Measurements from ENCODE around the gene PER1.
A peak's percentile ranks its signal among the peaks of the same experiment; 100 is the strongest.

PER1 gene

DNA sequence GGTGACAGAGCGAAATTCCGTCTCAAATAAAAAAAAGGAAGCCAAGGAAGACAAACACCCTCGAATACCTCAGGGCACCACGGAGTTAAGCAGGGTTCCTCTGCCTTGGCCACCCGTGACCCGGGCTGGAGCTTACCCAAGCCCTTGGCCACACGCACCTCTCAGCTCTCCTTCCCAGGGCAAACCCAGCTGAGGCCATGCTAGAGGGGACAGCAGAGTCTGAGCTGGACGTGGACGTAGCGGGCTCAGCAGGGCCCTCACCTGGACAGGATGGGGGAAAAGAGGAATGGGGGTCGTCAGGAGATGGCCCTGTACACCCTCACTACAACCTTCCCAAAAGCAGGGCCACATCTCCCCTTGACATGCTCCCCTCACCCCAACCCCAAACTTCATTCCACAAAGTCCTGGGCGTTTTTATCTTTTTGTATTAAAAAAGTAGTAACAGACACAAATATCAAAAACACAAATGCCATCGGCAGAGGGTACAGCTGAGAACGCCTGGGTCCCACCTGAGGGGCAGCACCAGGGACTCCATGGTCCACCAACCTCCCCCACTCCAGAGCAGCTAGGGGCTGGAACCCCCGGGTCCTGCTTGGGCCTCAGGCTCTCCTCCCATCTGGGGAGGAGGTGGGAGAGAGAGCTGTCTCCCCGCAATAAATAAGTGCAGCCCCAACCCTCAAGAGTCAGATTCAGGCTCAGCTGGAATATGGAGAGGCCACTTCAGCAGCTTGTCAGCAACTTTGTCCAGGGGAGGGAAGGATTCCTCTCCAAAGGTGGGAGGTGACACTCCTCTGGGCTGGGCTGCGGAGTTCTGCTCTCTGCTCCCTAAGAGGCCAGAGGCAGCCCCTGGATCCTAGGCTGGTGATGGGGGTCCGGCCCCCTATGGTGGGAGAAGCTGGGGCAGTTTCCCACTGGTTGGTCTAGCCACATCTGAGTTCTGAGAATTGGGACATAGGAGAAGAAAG, 11.9 kb downstream of the PER1 start:
- no peak for DNase-seq

DNA sequence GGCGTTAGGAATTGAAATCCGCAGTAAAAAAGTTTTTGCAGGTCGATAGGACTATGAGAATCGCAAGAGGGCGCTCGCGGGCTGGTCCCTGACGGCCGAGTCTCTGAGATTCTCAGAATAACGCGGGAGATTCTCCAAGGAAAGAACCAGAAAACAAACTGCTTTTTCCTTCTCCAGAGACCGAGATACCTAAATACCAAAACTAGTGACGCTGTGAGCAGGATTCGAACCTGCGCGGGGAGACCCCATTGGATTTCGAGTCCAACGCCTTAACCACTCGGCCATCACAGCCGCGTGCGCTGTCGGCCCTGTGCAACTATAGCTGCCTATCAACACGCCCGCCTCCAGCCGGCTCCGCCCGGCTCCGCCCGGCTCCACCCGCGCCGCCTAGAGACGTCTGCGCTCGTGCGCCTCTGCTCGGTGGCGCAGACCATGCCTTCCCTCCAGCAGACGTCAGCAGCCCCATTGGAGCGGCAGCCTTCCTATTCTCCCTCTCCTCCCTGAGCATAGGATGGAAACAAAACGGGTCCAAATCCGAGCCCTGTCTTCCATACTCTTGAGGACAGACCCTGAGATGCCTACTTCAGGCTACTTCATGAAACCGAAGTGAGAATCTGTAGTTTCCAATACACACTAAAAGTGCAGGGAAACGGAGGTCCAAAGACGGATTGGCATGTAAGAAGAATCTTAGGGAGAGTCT, 13.4 kb downstream of the PER1 start:
- peak in 50 of 51 donors; percentile 60 to 98 (median 89) for DNase-seq

DNA sequence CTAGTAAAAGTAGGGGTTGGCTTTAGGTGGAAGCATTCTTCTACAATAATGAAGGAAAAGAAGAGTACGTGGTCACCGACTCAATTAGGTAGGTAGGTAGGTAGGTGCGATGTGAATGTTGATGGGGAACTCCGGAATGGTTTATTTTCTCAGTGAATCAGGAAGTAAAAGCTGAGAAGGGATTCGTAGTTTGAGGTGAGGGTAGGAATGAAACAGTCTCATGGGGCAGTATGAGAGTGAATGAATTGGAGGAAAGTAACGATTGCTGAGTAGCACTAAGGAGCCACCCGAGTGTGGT, 13.9 kb downstream of the PER1 start:
- DNase-seq, result no peak

DNA sequence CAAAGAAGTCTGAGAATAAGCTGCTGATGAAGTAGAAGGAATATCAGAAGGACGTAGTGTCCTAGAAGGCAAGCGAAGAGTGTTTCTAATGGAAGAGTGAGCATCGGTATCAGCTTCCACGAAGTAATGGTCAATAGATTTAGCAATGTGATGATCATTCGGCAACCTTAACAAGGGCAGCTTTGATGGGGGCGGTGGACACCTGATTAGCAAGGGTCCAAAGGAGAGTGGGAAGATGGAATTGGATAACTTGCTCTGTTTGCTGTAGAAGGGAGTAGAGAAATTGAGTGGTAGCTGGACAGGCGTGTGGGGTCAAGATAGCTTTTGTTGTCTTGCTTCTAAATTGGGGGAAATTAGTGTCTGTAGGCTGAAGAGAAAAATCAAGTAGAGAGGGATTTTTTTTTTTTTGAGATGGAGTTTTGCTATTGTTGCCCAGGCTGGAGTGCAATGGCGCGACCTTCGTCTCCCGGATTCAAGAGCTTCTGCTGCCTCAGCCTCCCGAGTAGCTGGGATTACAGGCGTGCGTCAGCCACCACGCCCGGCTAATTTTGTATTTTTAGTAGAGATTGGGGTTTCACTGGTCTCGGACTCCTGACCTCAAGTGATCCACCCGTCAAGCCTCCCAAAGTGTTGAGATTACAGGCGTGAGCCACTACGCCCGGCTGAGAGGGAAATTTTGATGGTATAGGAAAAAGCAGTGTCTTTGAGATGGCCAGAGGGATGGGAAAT, 14.4 kb downstream of the PER1 start:
- no peak for DNase-seq

DNA sequence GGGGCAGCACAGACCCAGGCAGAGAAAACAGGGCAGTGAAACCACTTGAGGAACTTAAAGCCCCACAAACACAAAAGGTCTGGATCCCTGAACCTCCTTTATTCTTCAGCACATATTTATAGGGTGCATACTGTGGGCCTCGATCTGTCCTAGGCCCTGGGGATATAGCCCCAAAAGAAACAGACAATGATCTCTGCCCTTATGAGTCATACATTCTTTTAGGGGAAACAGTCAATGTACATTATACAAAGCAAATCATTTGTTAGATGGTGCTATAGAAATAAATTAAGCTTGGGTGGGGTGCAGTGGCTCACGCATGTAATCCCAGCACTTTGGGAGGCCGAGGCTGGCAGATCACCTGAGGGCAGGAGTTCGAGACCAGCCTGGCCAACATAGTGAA, 18.3 kb downstream of the PER1 start:
- DNase-seq, result no peak

DNA sequence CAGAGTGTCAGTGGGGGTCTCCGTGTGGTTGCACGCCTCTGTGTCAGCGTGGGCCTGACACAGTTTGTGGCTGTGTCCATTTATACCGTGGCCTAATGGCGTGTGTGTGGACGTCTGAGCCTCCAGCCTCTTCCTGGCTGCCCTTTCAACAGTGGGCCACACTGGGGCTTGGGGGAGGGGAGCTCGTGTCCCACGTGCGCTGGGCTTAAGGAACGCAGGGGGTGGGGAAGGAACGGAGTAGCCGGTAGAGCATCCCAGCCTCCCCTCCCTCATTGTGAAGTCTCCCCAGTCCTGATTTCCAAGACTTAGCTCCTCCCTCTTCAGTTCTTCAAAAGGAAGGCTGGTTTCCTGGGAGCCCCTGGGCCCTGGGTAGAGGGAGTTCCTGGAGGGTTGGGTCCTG, 18.8 kb downstream of the PER1 start:
- DNase-seq, result no peak

DNA sequence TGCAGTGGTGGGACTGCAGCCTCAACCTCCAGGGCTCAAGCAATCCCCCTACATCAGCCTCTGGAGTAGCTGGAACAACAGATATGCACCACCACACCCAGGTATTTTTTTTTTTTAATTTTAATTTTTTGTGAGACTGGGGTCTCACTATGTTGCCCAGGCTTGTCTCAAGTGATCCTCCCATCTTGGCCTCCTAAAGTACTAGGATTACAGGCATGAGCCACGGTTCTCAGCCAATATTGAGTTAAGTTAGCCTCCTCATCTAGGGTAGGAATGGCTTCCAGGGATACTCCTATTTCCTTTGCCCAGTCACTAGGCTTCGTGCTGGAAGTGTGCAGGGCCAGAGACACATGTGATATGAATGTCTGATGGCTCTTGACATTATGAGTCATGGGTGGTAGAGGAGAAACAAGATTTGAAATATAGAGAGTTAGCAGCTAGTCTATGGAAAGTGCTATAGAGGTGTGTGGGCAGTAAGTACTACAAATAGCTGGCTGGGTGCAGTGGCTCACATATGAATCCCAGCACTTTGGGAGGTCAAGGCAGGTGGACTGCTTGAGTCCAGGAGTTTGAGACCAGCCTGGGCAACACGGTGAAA, 20.3 kb downstream of the PER1 start:
- no peak for DNase-seq

DNA sequence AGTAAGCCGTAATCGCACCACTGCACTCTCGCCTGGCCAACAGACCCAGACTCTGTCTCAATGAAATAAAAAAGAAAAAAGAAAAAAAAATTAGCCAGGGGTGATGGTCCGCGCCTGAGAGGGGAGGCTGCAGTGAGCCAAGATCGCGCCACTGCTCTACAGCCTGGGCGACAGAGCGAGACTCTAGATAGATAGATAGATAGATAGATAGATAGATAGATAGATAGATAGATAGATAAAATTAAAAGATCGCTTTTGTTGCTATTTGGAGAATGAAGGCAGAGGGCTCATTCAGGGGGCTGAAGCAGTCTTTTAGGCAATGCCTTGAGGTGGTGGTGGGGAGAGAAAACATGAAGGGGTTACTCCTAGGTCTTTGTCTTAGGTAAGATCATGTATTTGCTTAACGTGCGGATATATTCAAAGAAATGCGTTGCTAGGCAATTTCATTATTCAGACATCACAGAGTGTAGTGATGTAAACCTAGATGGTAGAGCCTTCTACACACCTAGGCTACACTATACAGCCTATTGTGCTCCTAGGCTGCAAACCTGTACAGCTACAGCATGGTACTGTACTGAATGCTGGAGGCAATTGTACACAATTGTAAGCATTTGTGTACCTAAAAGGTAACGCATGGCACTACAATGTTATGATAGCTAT, 23.9 kb downstream of the PER1 start:
- no peak for DNase-seq

DNA sequence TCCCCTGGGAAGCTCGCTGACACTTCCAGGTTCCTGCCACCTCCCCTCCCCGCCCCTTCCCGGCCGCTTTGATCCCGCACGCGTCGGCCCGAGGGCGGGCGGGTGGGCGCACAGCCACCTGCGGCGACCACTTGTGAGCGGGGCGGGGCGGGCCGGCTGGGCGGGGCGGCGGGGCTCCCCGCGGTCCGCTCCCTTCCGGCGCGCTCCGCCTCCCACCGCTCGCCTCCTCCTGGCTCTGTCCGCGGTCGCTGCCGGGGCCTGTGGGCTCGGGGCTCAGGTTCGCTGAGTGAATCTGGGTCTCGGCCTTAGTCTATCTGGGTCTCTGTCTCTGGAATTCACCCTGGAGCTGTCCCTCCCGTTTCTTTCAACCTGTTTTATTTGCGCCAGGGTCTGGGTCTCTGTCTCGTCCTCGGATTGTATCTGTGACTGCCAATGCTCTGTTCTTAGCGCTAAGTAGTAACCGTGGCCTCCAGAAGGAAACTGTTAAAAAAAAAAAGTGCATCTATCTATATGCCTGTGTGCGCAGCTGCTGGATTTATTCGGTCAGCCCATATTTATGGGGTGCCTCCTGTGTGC, 25.6 kb downstream of the PER1 start:
- peak in 14 of 51 donors; percentile 17 to 62 (median 42) for DNase-seq

DNA sequence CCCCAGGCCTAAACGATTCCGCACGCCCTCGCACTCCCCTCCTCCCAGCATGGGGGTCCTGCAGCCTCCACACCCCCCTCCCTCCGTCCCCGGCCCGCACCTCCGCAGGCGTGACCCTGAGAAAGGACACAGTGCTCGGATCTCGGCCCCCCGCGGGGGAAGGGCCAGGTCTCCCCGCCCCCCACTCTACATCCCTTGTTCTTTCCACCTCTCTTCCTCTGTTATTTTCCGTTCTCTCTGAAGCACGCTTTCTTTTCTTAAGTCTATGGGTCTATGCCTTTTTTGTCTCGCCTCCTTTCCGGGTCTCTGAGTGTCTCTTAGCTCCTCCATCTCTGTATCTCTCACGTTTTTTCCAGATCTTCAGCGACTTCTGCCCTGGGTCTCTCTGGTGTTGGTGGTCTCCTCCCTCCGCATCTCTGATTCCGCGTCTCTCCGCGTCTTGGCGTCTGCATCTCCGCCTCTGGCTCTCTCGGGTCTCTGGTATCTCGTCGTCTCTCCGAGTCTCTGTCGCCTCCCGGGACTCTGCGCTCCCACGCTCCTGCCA, 26.2 kb downstream of the PER1 start:
- peak in 3 of 51 donors; percentile 45 to 71 (median 47) for DNase-seq

DNA sequence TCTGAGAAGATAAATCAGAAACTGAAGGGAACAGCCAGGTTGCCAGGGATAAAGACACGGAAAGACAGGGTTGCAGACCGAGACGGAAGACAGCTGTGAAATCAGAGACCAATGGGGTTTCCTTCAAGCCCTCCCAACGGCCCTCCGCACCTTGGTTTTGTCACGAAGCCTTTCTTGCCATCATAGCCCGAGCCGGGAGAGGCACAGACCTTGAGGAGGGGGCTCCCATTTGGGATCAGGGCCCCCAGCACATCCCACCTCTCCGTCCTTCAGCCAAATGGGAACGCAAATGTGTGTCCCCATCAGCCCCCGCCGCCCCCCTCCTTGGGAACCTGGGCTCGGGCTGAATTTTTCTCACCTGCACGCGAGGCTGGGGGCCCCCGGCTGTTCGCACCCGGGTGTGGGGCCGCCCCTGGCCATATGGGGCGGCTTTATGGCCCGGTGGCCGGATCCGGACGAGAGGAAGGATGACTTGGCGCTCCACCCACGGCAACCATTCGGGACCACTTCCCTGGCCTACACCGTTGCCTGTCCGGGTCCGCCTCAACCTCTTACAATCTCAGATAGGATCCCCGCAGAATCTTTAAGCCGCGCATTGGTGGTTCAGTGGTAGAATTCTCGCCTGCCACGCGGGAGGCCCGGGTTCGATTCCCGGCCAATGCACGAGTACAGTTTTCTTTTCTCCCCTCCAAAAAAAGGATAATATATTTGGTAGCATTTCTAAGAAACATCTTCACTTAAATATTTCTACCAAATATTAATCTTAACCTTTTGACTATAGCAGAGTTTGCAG, 26.9 kb downstream of the PER1 start:
- DNase-seq, result peak in 49 of 51 donors; percentile 34 to 87 (median 70)

DNA sequence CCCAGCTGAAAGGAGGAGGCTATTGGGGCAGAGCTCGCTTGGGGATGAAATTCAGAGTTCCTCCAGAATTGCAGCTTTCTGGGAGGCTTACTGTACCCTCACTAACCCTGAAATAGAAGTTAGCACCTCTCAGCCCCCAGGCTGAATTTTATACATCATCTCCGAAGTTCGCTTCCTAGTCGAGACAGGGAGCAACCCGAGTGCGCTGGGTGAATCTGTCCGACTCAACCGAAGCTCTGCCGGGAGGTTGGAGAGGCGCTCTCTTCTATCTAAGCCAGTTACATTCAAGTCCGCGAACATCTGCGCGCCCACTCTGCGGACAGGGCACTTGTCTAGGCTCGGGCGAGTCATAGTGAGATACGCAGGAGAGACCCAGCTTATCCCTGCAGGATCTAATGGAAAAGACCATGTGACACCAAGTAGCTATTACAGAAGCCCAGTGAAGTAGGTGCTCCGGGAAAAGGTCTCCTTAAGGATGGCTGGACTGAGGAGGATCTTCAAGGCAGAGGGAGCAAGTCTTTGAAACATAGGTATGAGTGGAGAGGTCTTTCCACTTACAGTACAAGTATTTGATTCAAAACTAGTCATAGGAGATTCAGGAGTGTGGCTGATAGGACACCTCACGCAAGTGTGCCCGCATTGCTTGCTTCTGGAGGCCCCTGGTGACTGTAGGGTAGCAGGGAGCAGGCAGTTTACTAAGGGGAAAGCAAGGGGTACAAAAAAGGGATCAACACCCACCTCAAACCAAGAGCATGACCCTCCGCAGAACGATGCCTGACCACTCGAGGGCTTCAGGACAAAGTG, 27.7 kb downstream of the PER1 start:
- peak in 4 of 51 donors; percentile 9 to 29 (median 19) for DNase-seq

DNA sequence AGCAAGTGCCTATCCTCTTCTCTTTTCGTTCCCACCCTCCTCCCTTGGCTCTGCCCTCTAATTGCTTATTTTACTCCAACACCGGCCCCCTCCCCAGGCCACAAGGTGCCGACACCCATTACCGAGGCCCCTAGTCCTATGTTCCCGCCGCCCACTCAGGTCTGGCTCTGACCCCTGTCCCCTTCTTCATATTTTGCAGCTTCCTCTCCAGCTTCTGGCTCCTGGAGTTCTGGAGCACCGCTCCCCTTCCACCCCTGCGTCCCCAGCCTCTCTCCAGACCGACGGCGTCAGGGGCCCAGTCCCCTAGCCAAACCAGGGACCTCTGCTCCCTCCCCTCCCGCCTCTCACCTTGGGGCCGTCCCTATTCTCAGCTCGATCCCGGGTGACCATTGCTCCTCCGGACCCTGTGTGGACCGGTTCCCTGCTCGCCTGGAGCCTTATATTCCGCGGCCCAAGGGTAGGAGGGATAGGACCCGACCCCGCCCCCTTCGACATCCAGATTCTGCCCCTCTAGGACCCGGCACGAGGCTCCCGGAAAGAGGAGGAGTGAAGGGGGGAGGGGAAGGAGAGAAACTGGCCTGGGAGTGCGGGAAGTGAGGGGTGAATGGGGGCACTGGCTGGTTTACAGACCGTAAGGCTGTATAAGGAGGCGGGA, 28.4 kb downstream of the PER1 start, which contains the start of gene HES7:
HES7 (minus strand) TSS at position 412 of the 655 bp plus-strand sequence; CDS start at position 390, 22 bp downstream.
- DNase-seq, result no peak

DNA sequence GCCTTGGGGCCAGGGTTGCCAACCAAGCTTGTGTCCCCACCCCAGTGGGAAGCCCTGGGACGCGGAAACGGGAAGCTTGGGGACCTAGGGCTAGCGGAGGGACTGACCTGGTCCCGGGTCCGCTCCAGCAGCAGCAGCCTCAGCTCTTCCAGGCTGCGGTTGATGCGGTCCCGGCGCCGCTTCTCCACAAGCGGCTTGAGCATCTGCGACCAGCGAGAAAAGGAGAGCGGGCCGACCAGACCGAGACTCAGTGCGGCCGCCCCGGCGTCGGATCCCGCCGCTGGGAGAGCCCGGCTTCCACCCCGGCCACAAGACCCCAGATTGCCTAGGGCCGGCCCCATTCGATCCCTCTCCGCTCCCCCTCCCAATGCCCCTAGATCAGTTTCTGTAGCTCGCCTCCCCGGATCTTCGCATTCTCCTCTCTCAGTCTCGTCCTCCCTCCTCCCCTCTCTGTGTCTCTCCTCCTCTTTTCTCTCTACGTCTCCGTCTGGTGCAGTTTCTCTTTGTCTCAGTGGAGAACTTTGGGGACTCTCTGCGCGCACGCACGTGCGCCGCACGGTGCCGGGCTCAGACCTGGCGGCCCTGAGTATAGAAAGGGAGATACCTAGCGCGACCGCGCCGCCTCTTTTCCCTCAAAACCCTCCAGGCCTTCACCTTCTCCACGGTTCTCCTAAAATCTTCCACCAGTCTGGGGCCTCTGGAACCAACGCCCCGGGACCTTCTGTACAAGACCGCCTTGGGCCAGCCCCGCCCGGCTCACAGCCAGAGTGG, 29.1 kb downstream of the PER1 start:
- DNase-seq, result peak in 3 of 51 donors; percentile 19 to 36 (median 27)

DNA sequence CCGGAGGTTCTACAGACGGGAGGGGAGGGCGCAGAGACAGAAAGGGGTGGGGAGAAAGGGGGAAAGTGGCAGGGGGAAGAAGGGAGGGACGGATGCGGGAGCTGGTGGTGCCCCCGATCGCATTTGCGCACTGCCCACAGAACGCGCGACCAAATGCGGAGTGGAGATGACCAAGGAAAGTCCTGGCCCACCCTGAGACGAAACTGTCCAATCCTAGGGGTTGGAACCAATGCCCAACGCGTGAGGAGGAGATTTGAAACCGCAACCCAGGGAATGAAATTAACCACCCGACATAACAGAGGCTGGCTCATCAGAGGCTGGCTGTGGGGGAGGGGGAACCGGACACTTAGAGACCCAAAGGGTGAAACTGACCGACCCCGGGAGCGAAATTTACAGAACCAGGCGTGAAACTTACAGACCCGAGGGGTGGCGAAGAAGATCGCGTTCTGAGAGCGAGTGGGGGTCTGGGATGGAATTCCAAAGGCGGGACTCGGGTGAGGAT, 29.7 kb downstream of the PER1 start:
- peak in 2 of 51 donors; percentile 18 to 36 for DNase-seq

DNA sequence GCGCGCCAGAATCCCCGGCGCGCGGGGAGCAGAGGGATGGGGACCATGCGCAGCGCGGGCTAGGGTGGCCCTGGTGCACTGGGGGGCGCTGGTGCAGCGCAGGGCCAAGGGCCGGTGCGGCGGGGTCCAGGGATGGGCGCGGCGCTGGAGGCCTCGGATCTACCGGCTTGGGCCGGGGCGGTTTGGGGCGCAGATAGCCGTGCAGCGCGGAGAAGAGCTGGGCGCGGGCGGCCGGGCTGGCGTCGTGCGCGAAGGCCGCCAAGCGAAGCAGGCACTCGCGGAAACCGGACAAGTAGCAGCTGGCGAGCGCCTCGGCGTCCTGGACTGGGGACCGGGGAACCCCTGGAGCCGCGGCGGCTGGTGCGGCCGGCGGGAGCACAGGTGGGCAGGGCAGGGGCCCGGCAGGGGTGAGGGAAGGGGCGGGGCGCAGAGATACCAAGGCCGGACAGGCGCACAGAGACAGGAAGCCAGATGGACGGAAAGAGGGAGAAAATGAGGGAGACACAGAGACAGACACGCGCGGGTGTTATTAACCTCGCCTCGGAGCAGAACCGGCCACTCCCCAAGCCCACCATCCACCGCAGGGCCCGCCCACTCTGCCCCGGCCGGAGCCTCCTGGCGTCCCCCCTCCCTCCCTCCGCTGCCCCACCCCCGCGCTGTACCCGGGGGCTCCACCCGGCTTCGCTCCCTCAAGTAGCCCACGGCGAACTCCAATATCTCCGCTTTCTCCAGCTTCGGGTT, 30.4 kb downstream of the PER1 start:
- peak in 42 of 51 donors; percentile 23 to 84 (median 56) for DNase-seq

Data from hypothalamus (tissue), 51 donors.